HG03521 (cell line): Measurements from ENCODE around the gene TMEM30B.
"Not testable (repeated sequence)": the region's sequence is repeated elsewhere in the genome, so short reads cannot be mapped to it uniquely, and the experiment has no call there.

Experiments used
- ATAC-seq: cut with Tn5 transposase; IDR thresholded peaks from one replicate; pipeline ENCODE4 v1.9.1; 2021; ENCODE audit warnings: mild to moderate bottlenecking, moderate library complexity; ENCODE audit not compliant: unreplicated experiment

Gene TMEM30B

GRCh38 chr14:61281186-61281947 is at the start of gene TMEM30B:
TMEM30B (minus strand) TSS chr14:61281338; CDS start chr14:61281147, 191 bp downstream.
- ATAC-seq: no peak

DNA sequence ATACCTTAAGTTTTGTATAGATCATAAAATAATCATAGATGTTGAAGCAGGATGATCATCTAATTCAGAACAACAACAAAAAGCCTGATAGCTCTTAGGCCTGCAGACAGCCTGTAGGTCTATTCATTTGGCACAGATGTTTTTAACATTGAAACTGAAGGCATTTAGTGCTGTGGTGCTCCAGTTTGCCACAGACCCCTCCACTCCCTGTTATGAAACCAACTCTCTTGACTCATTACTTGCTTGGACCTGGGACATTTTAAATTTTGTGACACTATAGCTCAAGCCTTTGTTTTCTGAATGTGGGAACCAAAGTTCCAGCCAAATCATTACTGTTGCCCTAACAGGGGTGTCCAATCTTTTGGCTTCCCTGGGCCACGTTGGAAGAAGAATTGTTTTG is 49.4 kb upstream of the TMEM30B start:
- no peak for ATAC-seq

- no peak for ATAC-seq
Measured at GRCh38 chr14:61329478-61330051, 48.4 kb upstream of the TMEM30B start.

GRCh38 chr14:61328626-61329262 is 47.6 kb upstream of the TMEM30B start:
- no peak for ATAC-seq

DNA sequence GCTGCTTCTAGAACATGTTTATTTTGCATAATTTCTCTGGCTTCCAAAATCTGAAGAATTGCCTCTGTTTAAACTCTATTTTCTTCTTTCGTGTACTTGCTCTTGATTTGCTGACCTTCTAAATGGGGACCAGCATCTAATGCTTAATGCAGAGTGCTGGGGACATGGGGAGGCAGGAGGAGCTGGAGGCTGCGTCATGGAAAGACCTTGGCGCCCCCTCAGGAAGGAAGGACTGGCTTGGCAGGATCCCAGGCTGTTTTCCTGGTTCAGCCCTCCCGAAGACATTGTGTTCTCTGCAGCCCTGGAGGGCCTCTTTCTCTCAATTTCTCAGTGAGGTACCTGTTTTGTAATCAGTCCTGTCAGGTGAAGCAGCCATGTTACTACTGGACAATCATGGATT is 45.7 kb upstream of the TMEM30B start:
- no peak for ATAC-seq

DNA sequence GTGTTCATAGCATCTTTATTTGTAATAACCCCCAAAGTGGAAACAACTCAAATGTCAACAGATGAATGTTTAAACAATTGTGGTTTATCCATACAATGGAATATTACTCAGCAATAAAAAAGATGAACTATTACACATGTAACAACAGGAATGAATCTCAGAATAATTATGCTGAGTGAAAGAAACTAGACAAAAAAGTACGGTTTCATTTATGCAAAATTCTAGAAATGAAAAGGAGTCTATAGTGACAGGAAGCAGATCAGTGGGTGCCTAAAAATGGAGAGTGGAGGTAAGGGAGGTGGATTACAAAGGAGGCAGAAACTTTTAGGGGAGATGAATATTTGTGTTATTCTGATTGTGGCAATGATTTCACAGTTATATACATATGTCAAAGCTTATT is 45.0 kb upstream of the TMEM30B start:
- ATAC-seq: no peak

DNA sequence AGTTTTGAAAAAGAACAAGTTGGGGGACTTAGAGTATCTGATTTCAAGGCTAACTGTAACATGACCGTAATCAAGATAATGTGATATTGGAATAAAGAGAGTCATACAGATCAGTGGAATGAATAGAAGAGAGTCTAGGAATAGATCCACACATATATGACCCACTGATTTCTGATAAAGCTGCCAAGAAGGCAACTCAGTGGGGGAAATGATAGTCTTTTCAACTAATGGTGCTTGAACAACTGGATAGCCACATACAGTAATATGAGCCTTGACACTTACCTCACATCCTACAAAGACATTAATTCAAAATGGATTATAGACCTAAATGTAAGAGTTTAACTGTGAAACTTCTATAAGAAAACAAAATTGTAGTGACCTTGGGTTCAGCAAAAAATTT is 44.0 kb upstream of the TMEM30B start:
- no peak for ATAC-seq

- ATAC-seq: no peak
Measured at GRCh38 chr14:61323970-61324369, 42.8 kb upstream of the TMEM30B start.

GRCh38 chr14:61322799-61323290 is 41.7 kb upstream of the TMEM30B start:
- ATAC-seq: no peak

GRCh38 chr14:61322011-61322798 is 41.1 kb upstream of the TMEM30B start:
- peak; percentile 24 for ATAC-seq

GRCh38 chr14:61321385-61322010 is 40.4 kb upstream of the TMEM30B start, which contains the start of gene PRKCH:
PRKCH (plus strand) TSS chr14:61321579; CDS start chr14:61322102, 523 bp downstream.
- ATAC-seq: peak; percentile 46

GRCh38 chr14:61320806-61321384 is 39.8 kb upstream of the TMEM30B start:
- no peak for ATAC-seq

GRCh38 chr14:61320170-61320569 is 39.0 kb upstream of the TMEM30B start:
- ATAC-seq: not testable (repeated sequence)

DNA sequence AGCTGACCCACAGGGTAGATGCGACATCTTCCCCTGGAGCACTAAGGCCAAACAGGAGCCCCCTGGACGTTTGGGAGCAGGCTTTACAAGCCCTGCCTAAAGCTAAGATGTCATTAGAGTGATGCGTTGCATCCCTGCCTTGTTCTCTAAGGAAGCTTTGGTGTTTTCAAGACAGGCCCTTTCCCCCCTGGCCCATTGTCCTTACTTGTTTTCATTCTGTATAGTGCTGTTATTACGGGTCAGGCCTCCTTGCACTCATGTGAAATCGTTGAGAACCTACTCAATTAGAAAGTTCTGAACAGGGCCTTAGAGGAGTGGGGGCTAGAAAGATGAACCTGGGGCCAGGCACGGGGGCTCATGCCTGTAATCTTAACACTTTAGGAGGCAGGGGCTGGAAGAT is 38.6 kb upstream of the TMEM30B start:
- ATAC-seq: no peak

GRCh38 chr14:61319086-61319485 is 37.9 kb upstream of the TMEM30B start:
- ATAC-seq: no peak

GRCh38 chr14:61315313-61315712 is 34.2 kb upstream of the TMEM30B start:
- ATAC-seq: no peak

GRCh38 chr14:61308701-61309100 is 27.6 kb upstream of the TMEM30B start:
- ATAC-seq: not testable (repeated sequence)

GRCh38 chr14:61308198-61308597 is 27.1 kb upstream of the TMEM30B start:
- ATAC-seq: no peak

- no peak for ATAC-seq
Measured at GRCh38 chr14:61304688-61305087, 23.6 kb upstream of the TMEM30B start.

DNA sequence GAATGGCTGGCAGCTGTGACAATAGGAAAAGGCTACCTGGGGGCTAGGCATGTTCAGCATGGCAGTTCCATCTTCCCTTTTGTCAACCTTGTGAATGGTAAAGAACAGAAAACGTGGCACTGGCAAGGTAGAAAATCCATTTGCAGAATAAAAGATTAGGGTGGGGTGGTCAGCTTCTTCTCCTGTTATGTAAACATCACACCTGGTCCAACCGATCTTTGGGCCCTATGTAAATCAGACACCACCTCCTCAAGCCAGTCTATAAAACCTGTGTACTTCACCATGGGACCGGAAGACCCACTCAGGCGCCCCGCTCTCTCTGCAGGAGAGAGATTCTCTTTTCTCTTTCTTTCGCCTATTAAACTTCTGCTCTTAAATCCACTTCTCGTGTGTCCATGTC is 19.6 kb upstream of the TMEM30B start:
- ATAC-seq: no peak
